Transverse colon (tissue), 4 donors: ENCODE results near the gene CCNH. TPM values are rescaled to one million over a fixed set of nuclear protein-coding genes. Genes with fewer than 3 reads are reported as not detected.
A peak's percentile ranks its signal among the peaks of the same experiment; 100 is the strongest.

ENCODE experiments used
- DNase-seq: peaks from one replicate; pipeline ENCODE4 v3.0.0-alpha.2; 2019
- H3K27ac ChIP-seq, 4 donors: fragments of 200-600 bp; sonication (generic); 2 replicates each; pipeline ENCODE4 v1.5.1; 2016 to 2018; ENCODE audit warnings: inconsistent platforms in 4 of 4
- H3K27me3 ChIP-seq: fragments of 200-600 bp; sonication (generic); 2 replicates; pipeline ENCODE4 v1.5.1; 2017; ENCODE audit warnings: inconsistent platforms
- H3K36me3 ChIP-seq, 4 donors: fragments of 200-600 bp; sonication (generic); 2 replicates each; pipeline ENCODE4 v1.5.1; 2017 to 2019; ENCODE audit warnings: inconsistent platforms in 4 of 4
- H3K4me1 ChIP-seq, 4 donors: fragments of 200-600 bp; sonication (generic); 2 replicates each; pipeline ENCODE4 v1.5.1; 2017 to 2020; ENCODE audit warnings: inconsistent platforms in 4 of 4
- H3K4me3 ChIP-seq, 4 donors: fragments of 200-600 bp; sonication (generic); 1 replicate in 1 of 4; 2 replicates in 3 of 4; pipeline versions ENCODE4 v1.5.1 to v1.6.1; 2017 to 2019; ENCODE audit warnings: inconsistent platforms in 4 of 4
- H3K9me3 ChIP-seq, 2 donors: fragments of 200-600 bp; sonication (generic); 2 replicates each; pipeline ENCODE4 v1.5.1; 2017 to 2019; ENCODE audit warnings: inconsistent platforms in 2 of 2
- CTCF ChIP-seq, 5 experiments: fragments of 200-600 bp in 3 of 5; fragments of 450-650 bp in 2 of 5; sonication (generic) in 3 of 5; IDR thresholded peaks; 1 replicate in 2 of 5; 2 replicates in 3 of 5; pipeline ENCODE4 v1.5.1; 2016 to 2017; ENCODE audit warnings: antibody characterized with exemption in 5 of 5, inconsistent platforms in 3 of 5, mild to moderate bottlenecking in 2 of 5, moderate library complexity in 1 of 5
- EP300 ChIP-seq: sonication (generic); formaldehyde crosslinking; IDR thresholded peaks from one replicate; pipeline ENCODE4 v1.6.1; 2017; ENCODE audit warnings: antibody characterized with exemption, low read depth
- POLR2A ChIP-seq: fragments of 450-650 bp; IDR thresholded peaks from one replicate; pipeline ENCODE4 v1.6.1; 2016; ENCODE audit warnings: antibody characterized with exemption, mild to moderate bottlenecking, moderate library complexity
- POLR2AphosphoS5 ChIP-seq, 3 donors: sonication (generic); formaldehyde crosslinking; IDR thresholded peaks; one replicate each; pipeline ENCODE4 v1.6.1; 2016; ENCODE audit warnings: antibody characterized with exemption in 3 of 3
- WGBS, 2 donors: methylation state at CpG; one replicate each; pipeline ENCODE4 v1.1.5; 2018; ENCODE audit warnings: low coverage in 1 of 2; 5-methylcytosine and 5-hydroxymethylcytosine counted together
- in situ Hi-C, 4 donors: fragments of 200-750 bp; cut with MboI; loops; one replicate each; pipeline versions ENCODE4 v1.15.0 to v1.15.1; 2017; ENCODE audit warnings: low sequenced_read_pairs in 3 of 4, low pct_ligation_motif_present in 1 of 4, low pct_unique_long_range_greater_than_20kb in 1 of 4
- intact Hi-C: fragments of 100-400 bp; cut with DNase I; formaldehyde crosslinking; loops from one replicate; pipeline ENCODE4 v1.15.1; 2023; ENCODE audit warnings: low total_unique reads
- total RNA-seq, 4 donors: library from RNA; depleted of rRNA; stranded (reverse); fragments of >200 nt; gene quantifications; one replicate each; pipeline ENCODE4 v1.1.0, GENCODE V29; 2016

CCNH gene
- 100 to 1,000 TPM in 1 of 4 donors, 10 to 100 TPM in 3; 23.9 to 163 (median 68.3) TPM for total RNA-seq

GRCh38 chr5:87412630-87413342, at the start of gene CCNH:
CCNH (minus strand) TSS chr5:87412930; CDS start chr5:87412794, 136 bp downstream.
- in situ Hi-C loops, result loop anchor here in 3 of 4 donors (25.0 kb wide), 3 partner anchors 350 to 1275 kb away; partner anchors contain the start of gene COX7C (in 1 of the 3)
- TF ChIP-seq POLR2A, result peak; percentile 97
- peak; percentile 96 for TF ChIP-seq EP300
- TF ChIP-seq CTCF (IDR thresholded peaks at IDR 0.05), result no peak
- TF ChIP-seq POLR2AphosphoS5 (IDR thresholded peaks at IDR 0.05), result peak; percentile 98 to 99 (median 98)
- H3K4me3 ChIP-seq, result peak within 1 kb of the TSS; percentile 62 to 92 (median 74)
- peak; percentile 99 for DNase-seq
- H3K27ac ChIP-seq, result peak within 1 kb of the TSS; percentile 94 to 99 (median 96)
- no peaks in the 10 kb centered on the region for H3K9me3 ChIP-seq
- H3K27me3 ChIP-seq, result no peaks in the 10 kb centered on the region
- WGBS, 2 donors, result 1 to 2% methylated on average over 5 to 40 of the region's 46 CpGs
- H3K4me1 ChIP-seq, result peaks cover 0 to 31% (median 15%) of the 10 kb centered on the region in 4 donors
- intact Hi-C loops, result no loop called here
- peaks cover 0 to 15% (median 5%) of the 10 kb centered on the region in 4 donors for H3K36me3 ChIP-seq

GRCh38 chr5:87457706-87458105, 45.0 kb upstream of the CCNH start:
- TF ChIP-seq POLR2A (no peak), POLR2AphosphoS5 (IDR thresholded peaks at IDR 0.05) (no peak), EP300 (no peak), CTCF (IDR thresholded peaks at IDR 0.05) (no peak)
- intact Hi-C loops (no loop called here), in situ Hi-C loops (no loop called here)
- Histone ChIP-seq H3K27ac (no peak overlapping the region), H3K9me3 (no peaks in the 10 kb centered on the region), H3K4me1 (no peaks in the 10 kb centered on the region), H3K4me3 (no peak overlapping the region), H3K27me3 (no peaks in the 10 kb centered on the region), H3K36me3 (no peaks in the 10 kb centered on the region)
- no peak for DNase-seq

- no peak overlapping the region for H3K4me3 ChIP-seq
- intact Hi-C loops (no loop called here), in situ Hi-C loops (no loop called here)
- DNase-seq, result no peak
- peaks cover 0 to 2% (median 0%) of the 10 kb centered on the region in 4 donors for H3K4me1 ChIP-seq
- H3K27ac ChIP-seq, result no peak overlapping the region
- no peaks in the 10 kb centered on the region for H3K27me3 ChIP-seq
- H3K36me3 ChIP-seq, result no peaks in the 10 kb centered on the region
- TF ChIP-seq POLR2AphosphoS5 (IDR thresholded peaks at IDR 0.05) (no peak), EP300 (no peak), CTCF (IDR thresholded peaks at IDR 0.05) (no peak), POLR2A (no peak)
- H3K9me3 ChIP-seq, result no peaks in the 10 kb centered on the region
- 85 to 94% methylated on average over 1 of the region's 1 CpG for WGBS, 2 donors
Measured at GRCh38 chr5:87453801-87454200, 41.1 kb upstream of the CCNH start.

- in situ Hi-C loops, result no loop called here
- Histone ChIP-seq H3K27me3 (no peaks in the 10 kb centered on the region), H3K9me3 (no peaks in the 10 kb centered on the region), H3K27ac (no peak overlapping the region), H3K4me1 (peaks cover 0 to 2% (median 0%) of the 10 kb centered on the region in 4 donors), H3K36me3 (no peaks in the 10 kb centered on the region), H3K4me3 (no peak overlapping the region)
- intact Hi-C loops, result no loop called here
- no peak for TF ChIP-seq POLR2AphosphoS5 (IDR thresholded peaks at IDR 0.05)
- DNase-seq, result no peak
Measured at GRCh38 chr5:87452837-87453236, 40.1 kb upstream of the CCNH start.
